HG02763 (cell line): Measurements from ENCODE around the gene FRAS1.
"Not testable (repeated sequence)": the region's sequence is repeated elsewhere in the genome, so short reads cannot be mapped to it uniquely, and the experiment has no call there.

Experiments used
- ATAC-seq: cut with Tn5 transposase; IDR thresholded peaks from one replicate; pipeline ENCODE4 v1.9.1; 2021; ENCODE audit warnings: mild to moderate bottlenecking, moderate library complexity; ENCODE audit not compliant: unreplicated experiment

FRAS1 gene

GRCh38 chr4:78417603-78418002, 360.5 kb downstream of the FRAS1 start:
- ATAC-seq: no peak

GRCh38 chr4:78418406-78418805, 361.3 kb downstream of the FRAS1 start:
- ATAC-seq: no peak

GRCh38 chr4:78423790-78424189, 366.7 kb downstream of the FRAS1 start:
- ATAC-seq: no peak

DNA sequence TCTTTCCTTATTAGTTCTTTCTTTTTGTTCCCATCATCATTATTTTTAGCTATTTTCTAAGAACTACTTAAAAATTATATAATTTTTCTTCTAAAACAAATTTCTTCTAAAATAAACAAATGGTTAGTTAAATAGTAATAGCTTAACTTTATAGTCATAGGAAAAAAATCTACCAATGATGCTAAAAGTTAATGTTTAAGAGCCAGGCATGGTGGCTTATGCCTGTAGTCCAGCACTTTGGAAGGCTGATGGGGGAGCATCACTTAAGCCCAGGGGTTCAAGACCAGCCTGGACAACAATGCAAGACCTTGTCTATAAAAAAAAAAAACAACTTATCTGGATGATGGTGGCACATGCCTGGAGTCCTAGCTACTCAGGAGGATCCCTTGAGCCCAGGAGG, 367.3 kb downstream of the FRAS1 start:
- ATAC-seq: no peak

DNA sequence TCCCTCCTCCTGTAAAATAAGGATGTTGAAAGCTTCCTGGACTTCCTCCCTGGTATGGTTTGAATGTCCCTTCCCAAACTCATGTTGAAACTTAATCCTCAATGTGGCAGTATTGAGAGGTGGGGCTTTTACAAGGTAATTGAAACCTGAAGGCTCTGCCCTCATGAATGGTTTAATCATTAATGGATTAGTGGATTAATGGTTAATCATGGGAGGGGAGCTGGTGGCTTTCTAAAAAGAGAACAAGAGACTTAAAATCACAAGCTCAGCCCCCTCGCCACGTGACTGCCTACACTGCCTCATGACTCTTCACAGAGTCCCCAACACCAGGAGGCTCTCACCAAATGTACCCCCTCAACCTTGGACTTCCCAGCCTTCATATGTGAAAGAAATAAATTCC, 369.8 kb downstream of the FRAS1 start:
- no peak for ATAC-seq

DNA sequence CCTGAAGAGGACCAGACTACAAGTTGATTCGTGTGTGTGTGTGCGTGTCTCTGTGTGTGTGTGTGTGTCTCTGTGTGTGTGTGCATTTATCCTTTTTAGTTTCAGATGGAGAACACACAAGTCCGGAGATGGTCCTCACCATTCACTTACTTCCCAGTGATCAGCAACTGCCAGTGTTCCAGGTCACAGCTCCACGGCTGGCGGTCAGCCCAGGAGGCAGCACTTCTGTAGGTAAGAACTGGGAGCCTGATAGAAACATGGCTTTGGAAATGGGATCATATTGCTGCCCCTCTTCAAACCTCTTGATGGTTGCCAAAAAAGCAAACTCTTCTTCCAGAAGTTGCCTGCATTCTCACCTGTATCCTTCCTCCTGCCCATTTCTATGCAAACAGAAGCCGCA, 371.9 kb downstream of the FRAS1 start:
- no peak for ATAC-seq

DNA sequence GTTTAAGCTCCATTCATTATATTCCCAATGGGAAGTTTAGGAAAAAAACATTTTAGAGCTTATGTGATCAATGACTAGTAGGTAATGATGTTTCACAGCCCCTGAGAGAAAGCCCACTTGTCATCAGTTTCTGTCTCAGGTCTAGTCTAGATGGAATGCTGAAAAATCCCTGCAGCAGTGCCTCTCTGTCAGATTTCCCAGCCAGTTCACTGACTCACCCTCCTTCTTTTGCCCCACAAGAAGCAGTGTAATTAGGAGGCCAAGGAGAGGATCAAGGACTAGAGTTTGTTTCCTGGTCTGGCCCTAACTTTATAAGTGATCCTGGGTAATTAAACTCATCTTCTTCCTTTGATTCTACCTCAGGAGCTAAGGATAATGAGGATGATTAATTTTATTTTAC, 375.8 kb downstream of the FRAS1 start:
- ATAC-seq: no peak

GRCh38 chr4:78437608-78438088, 380.5 kb downstream of the FRAS1 start:
- ATAC-seq: no peak

GRCh38 chr4:78439328-78439727, 382.2 kb downstream of the FRAS1 start:
- ATAC-seq: no peak

DNA sequence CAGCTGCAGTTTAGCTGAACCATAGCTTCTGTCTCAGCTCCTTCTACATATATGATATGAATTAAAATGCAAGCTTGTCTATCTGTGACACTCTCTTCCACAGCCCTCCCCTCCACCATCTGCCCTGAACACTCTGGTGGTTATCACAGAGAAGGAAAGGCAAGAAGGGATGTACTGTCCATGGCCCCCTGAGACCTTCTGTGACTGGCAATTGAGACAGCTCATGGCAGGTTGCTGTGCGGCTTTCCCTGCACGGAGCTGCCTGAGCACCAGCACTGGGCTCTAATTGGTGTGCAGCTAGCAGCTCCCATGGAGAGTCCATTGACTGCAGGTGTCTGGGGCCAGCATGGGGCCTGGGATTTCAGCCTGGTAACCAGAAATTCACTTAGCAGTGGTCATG, 384.6 kb downstream of the FRAS1 start:
- ATAC-seq: no peak

- ATAC-seq: no peak
These were observed 389.5 kb downstream of the FRAS1 start for GRCh38 chr4:78446619-78447018.

DNA sequence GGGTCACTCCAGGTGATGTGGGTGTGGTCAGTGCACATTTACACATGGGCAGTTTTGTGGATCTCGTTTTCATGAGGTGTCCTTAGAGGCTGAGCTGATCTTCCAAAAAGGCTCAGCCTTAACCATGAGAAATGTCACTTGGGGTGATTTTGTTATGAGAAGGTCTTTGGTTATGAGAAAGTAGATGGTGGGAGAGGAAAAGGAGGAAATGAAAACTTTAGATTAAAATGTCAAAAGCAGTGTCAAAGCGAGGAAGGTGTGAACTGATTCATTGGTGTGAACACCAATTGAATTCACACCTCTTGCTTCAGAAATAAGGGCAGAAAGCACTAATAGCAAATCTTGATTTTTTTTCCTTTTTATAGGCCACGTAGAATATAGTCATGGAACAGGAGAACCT, 394.3 kb downstream of the FRAS1 start:
- no peak for ATAC-seq

DNA sequence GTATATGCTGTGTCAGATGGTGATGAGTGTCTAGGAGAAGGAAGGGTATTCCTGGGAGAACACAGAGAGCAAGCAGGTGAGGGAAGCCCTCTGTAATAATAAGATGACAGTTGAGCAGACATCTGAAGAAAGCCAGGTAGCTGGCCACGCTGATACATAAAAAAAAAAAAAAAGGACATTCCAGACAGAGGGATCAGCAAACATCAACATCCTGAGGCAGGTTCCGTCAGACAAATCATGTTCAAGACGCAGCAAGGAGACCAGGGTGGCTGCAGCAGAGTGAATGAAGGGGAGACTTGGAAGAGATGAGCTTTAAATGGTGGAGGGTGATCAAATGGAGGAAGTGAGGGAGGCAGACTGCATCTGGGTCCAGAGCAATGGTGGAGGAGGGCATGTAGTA, 396.9 kb downstream of the FRAS1 start:
- no peak for ATAC-seq

DNA sequence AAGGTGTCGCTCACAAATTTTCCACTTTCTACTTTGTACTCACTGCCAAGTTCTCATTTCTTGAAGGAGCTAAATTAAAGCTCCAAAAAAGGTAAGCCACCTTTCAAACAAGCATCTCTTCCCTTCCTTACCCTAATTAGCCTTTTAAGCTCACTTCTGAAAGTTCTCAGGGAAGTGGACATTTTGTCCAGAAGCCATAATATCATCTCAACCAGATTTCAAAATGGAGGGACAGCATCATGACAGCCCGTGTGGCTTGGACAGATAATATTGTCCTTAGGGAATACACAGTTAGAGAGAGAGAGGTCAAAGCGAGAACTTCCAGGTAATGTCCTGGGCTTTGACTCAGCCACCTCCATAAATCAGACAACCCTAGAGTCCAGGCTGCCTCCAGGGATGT, 400.6 kb downstream of the FRAS1 start:
- ATAC-seq: no peak

DNA sequence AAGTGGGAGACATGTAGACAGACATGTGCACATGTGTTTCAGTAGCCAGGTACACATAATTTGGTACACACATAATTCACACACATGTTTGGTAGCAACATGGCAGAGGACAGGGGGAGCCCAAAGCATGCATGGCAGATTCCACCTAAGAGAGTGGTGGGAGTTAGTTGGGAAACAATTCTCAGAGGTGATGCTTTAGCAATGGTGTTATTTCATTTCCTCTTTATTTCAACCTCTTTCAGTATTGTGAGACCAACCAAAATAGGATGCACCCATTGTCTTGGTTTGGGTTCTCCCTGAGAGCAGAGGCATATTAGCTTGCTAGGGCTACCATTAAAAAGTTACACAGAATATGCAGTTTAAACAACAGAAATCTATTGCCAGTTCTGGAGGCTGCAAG, 402.2 kb downstream of the FRAS1 start:
- no peak for ATAC-seq

GRCh38 chr4:78460368-78460767, 403.2 kb downstream of the FRAS1 start:
- no peak for ATAC-seq

DNA sequence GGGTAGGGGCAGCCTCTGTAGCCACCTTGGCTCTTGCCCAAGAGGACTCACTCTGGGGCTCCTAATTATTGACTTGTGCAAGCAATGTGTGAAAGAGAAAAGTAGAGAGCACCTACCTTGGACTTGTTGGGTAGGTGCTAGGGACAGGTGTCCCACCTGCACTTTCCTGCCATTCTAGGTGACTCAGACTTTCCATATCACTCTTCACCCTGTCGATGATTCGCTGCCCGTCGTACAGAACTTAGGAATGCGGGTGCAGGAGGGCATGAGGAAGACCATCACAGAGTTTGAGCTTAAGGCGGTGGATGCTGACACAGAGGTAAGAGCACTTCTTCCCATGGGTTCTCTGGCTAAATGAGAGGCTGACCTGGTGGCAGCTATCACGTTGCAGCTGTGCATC, 407.1 kb downstream of the FRAS1 start:
- ATAC-seq: no peak

DNA sequence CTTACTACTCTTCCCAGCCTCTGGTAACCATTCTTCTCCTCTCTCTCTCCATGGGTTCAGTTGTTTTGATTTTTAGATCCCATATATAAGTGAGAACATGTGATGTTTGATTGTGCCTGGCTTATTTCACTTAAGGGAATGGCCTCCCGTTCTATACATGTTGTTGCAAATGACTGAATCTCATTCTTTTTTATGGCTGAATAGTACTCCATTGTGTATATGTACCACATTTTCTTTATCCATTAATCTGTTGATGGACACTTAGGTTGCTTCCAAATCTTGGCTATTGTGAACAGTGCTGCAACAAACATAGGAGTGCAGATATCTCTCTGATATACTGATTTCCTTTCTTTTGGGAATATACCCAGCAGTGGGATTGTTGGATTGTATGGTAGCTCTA, 410.1 kb downstream of the FRAS1 start:
- not testable (repeated sequence) for ATAC-seq

GRCh38 chr4:78468272-78468671, 411.1 kb downstream of the FRAS1 start:
- no peak for ATAC-seq

- no peak for ATAC-seq
These were observed 419.1 kb downstream of the FRAS1 start for GRCh38 chr4:78476108-78476704.

DNA sequence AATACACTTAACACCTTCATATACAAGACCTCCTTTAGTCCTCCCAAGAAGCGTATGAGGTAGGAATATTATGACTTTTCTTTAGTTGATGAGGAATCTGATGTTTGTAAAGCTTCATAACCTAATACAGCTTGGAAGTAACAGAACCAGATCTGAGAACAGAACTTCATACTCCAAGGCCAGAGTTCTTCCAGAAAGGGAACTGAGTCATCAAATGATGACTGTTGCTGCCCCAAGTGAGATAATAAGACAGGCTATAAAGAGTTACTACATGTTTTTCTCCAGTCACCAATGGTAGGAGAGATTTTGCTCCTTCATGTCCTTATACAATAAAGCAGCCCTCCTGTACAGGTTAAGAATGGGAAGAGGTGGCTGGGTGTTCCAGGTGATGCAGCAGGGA, 420.2 kb downstream of the FRAS1 start:
- ATAC-seq: no peak

- no peak for ATAC-seq
These were observed 421.4 kb downstream of the FRAS1 start for GRCh38 chr4:78478523-78478922.

GRCh38 chr4:78480286-78480685, 423.2 kb downstream of the FRAS1 start:
- ATAC-seq: no peak
